HK-2 (cell line): ENCODE results near the gene NUTM1.
"Not testable (repeated sequence)": the region's sequence is repeated elsewhere in the genome, so short reads cannot be mapped to it uniquely, and the experiment has no call there.

ENCODE experiments used
- DNase-seq: peaks from one replicate; pipeline ENCODE4 v3.0.0-alpha.2; 2018; ENCODE audit not compliant: unreplicated experiment

Gene NUTM1

GRCh38 chr15:34337557-34338306, 5.4 kb upstream of the NUTM1 start, which contains the start of gene SLC12A6:
SLC12A6 (minus strand) TSS chr15:34337781; CDS start chr15:34336680, 1,101 bp downstream.
- DNase-seq, result peak; percentile 89

- DNase-seq, result no peak
Measured at GRCh38 chr15:34338347-34338746, 4.8 kb upstream of the NUTM1 start.

- no peak for DNase-seq
Measured at GRCh38 chr15:34339946-34340345, 3.2 kb upstream of the NUTM1 start.

GRCh38 chr15:34341381-34342212, 1.5 kb upstream of the NUTM1 start:
- no peak for DNase-seq

DNA sequence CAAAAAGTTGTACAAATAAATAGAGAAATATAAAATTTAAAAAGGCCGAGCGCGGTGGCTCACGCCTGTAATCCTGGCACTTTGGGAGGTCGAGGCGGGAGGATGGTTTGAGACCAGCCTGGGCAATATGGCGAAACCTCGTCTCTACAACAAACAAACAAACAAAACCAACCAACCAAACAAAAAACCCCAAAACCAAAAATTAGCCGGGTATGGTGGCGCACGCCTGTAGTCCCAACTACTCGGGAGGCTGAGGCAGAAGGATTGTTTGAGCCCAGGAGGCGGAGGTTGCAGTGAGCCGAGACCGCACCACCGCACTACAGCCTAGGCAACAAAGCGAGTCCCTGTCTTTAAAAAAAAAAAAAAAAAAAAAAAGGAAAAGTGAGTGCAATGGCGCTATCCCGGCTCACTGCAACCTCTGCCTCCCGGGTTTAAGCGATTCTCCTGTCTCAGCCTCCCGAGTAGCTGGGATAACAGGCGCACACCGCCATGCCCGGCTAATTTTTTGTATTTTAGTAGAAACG, 840 bp upstream of the NUTM1 start:
- DNase-seq, result not testable (repeated sequence)

GRCh38 chr15:34347951-34348638, 5.0 kb downstream of the NUTM1 start:
- DNase-seq, result no peak

- no peak for DNase-seq
Measured at GRCh38 chr15:34348735-34349300, 5.7 kb downstream of the NUTM1 start.

- no peak for DNase-seq
Measured at GRCh38 chr15:34349769-34350168, 6.7 kb downstream of the NUTM1 start.

GRCh38 chr15:34352996-34353395, 9.9 kb downstream of the NUTM1 start:
- not testable (repeated sequence) for DNase-seq

DNA sequence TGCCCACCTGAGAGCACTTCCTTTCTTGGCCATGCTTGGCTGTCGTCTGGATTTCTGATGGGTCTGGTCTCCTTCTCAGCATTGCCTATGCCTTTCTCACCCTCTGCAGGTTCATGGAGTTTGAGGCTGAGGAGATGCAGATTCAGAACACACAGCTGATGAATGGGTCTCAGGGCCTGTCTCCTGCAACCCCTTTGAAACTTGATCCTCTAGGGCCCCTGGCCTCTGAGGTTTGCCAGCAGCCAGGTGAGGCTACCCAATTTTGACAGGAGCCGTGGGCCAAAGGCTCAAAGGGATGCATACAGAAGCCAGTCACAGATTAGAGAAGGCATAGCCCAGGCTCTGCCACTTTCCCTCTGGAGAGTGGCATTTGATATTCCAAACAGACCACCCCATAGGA, 10.5 kb downstream of the NUTM1 start:
- no peak for DNase-seq

DNA sequence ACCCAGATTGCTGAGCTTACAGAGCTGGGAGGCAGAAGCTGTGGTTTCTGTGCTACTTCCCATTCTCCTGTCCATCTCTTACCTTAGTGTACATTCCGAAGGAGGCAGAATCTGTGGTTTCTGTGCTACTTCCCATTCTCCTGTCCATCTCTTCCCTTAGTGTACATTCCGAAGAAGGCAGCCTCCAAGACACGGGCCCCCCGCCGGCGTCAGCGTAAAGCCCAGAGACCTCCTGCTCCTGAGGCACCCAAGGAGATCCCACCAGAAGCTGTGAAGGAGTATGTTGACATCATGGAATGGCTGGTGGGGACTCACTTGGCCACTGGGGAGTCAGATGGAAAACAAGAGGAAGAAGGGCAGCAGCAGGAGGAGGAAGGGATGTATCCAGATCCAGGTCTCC, 11.2 kb downstream of the NUTM1 start:
- no peak for DNase-seq

- no peak for DNase-seq
Measured at GRCh38 chr15:34355241-34355640, 12.1 kb downstream of the NUTM1 start.

DNA sequence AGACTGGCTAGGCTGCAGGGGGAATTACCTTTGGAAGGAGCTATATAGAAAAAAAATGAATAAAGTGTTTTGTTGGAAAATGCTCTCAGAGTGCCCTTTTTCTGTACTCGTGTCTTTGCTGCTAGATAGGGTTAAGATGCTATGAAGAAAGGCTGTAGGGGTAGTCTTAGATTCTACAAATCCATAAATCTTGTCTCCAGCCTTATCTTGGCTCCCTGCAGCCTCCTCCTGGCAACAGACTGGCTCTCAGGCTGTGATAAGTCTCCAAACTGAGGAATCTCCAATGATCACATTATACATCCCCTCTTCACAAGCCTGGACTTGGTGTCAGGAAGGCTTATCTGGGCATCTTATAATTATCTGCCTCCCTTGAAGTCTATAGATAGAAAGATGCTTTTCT, 14.5 kb downstream of the NUTM1 start:
- no peak for DNase-seq

GRCh38 chr15:34358367-34358766, 15.3 kb downstream of the NUTM1 start:
- DNase-seq, result no peak

- no peak for DNase-seq
Measured at GRCh38 chr15:34358948-34359347, 15.8 kb downstream of the NUTM1 start.

GRCh38 chr15:34359416-34359815, 16.3 kb downstream of the NUTM1 start:
- DNase-seq, result no peak

GRCh38 chr15:34360298-34360697, 17.2 kb downstream of the NUTM1 start:
- no peak for DNase-seq

- DNase-seq, result no peak
Measured at GRCh38 chr15:34361278-34361677, 18.2 kb downstream of the NUTM1 start.

DNA sequence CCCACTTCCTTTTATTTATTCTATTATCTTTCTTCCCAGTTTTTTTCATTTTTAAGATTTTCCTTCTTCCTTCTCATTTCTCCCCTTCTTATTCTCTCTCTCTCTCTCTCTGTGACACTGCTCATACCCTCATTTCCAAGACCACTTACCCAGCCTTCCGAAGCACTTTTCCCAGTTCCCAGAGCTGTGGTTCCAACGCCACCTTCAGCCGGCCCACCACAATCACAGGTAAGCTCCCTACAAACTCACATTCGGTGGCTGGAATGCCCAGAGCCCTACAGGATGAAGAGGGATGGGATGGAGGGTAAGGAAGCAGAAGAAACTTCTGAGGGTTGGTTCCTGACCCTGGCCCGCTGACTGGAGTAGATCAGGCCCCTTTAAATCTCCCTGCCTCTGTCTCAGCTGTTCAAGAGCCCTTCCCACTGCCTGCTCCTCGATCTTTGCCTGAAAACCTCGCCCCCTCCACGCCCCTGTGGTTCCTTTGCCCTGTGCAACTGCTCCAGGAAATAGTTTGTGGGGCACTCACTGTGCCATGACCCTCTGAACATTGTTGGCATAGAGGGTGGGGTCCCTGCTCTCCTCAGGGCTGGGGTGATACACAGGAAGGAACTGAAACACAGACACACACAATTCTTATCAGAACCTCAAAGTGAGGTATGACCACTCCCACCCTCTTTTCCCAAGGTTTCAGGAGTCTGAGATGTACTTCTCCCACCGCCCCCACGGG, 19.1 kb downstream of the NUTM1 start:
- DNase-seq, result no peak

GRCh38 chr15:34364041-34364440, 20.9 kb downstream of the NUTM1 start:
- no peak for DNase-seq
